GM12878 (cell line): Measurements from ENCODE around the gene ANK2. TPM values are rescaled to one million over a fixed set of nuclear protein-coding genes. Genes with fewer than 3 reads are reported as not detected.

Source experiments
- ATAC-seq: fragments of 200-7000 bp; cut with Tn5 transposase; 3 replicates; pipeline ENCODE4 v1.9.1; 2020; ENCODE audit warnings: mild to moderate bottlenecking, moderate library complexity
- BruUV-seq: library from RNA; stranded (reverse); fragments of 400-500 nt; replicated peaks from 2 replicates; lab custom pipeline; 2021; lab: Mats Ljungman, UMichigan
- CTCF ChIA-PET: fragments of 300-600 bp; sonication (Branson Sonifier 250); formaldehyde crosslinking; extraction: SDS; loops from one replicate; lab custom pipeline; 2021; ENCODE audit warnings: inconsistent platforms; lab: Yijun Ruan, JAX
- POLR2A ChIA-PET: fragments of 350-600 bp; formaldehyde crosslinking; extraction: SDS; loops from one replicate; lab custom pipeline; 2021; ENCODE audit warnings: inconsistent platforms; lab: Charles Lee
- RAD21 ChIA-PET: fragments of 300-600 bp; sonication (Branson Sonifier 250); formaldehyde crosslinking; loops from one replicate; lab custom pipeline; 2023; ENCODE audit warnings: antibody characterized with exemption; ENCODE audit not compliant: unreplicated experiment; lab: Charles Lee
- SMC1A ChIA-PET: fragments of 300-600 bp; sonication (Branson Sonifier 250); formaldehyde crosslinking; loops from one replicate; lab custom pipeline; 2023; ENCODE audit not compliant: unreplicated experiment, uncharacterized antibody; lab: Charles Lee
- DNase-seq: peaks from one replicate; pipeline ENCODE4 v3.0.0-alpha.2; 2011; ENCODE audit warnings: low read depth, low spot score
- FAIRE-seq: peaks from 3 replicates; lab custom pipeline; 2011; peaks lifted over from hg19 to GRCh38; lab: Jason Lieb, UNC
- H2AFZ ChIP-seq: 2 replicates; pipeline ENCODE4 v1.6.0; 2011; ENCODE audit warnings: low read depth, low read length, control low read depth; ENCODE audit not compliant: control insufficient read depth
- H3K27ac ChIP-seq: 2 replicates; pipeline ENCODE4 v1.5.1; 2011; ENCODE audit warnings: control low read depth; ENCODE audit not compliant: control insufficient read depth, insufficient read depth
- H3K27me3 ChIP-seq, 2 experiments: replicated peaks in 1 of 2; 2 replicates each; pipeline versions ENCODE4 v1.6.0 to v1.6.1; 2011; ENCODE audit warnings: low read length in 1 of 2; ENCODE audit not compliant: control insufficient read depth in 2 of 2, insufficient read depth in 2 of 2
- H3K36me3 ChIP-seq, 2 experiments: 2 replicates each; pipeline ENCODE4 v1.5.1; 2011; ENCODE audit warnings: low read length in 1 of 2; ENCODE audit not compliant: control insufficient read depth in 2 of 2, insufficient read depth in 2 of 2
- H3K4me1 ChIP-seq: 2 replicates; pipeline ENCODE4 v1.6.1; 2011; ENCODE audit warnings: mild to moderate bottlenecking, low read length, moderate library complexity, mixed read lengths; ENCODE audit not compliant: control insufficient read depth, insufficient read depth
- H3K4me2 ChIP-seq: 2 replicates; pipeline ENCODE4 v1.6.0; 2011; ENCODE audit warnings: control low read depth; ENCODE audit not compliant: control insufficient read depth, insufficient read depth
- H3K4me3 ChIP-seq: fragments of 200-600 bp; sonication (generic); 2 replicates; pipeline ENCODE4 v1.5.1; 2016
- H3K79me2 ChIP-seq: 2 replicates; pipeline ENCODE4 v1.6.0; 2011; ENCODE audit warnings: low read length; ENCODE audit not compliant: control insufficient read depth, insufficient read depth
- H3K9ac ChIP-seq: 2 replicates; pipeline ENCODE4 v1.8.0; 2011; ENCODE audit warnings: low read length, control low read depth, mixed read lengths; ENCODE audit not compliant: control insufficient read depth, insufficient read depth
- H3K9me3 ChIP-seq: replicated peaks from 3 replicates; pipeline ENCODE4 v1.5.1; 2011; ENCODE audit warnings: mild to moderate bottlenecking, low read length; ENCODE audit not compliant: control insufficient read depth, insufficient read depth
- H4K20me1 ChIP-seq: 2 replicates; pipeline ENCODE4 v1.6.0; 2011; ENCODE audit not compliant: control insufficient read depth, insufficient read depth
- CEBPZ ChIP-seq: fragments of 150-350 bp; IDR thresholded peaks from 2 replicates; pipeline ENCODE4 v1.6.1; 2016; ENCODE audit warnings: low read depth, low read length
- E2F8 ChIP-seq: fragments of 450-650 bp; IDR thresholded peaks from 2 replicates; pipeline ENCODE4 v1.6.1; 2018; ENCODE audit warnings: mild to moderate bottlenecking, low read depth, moderate library complexity; ENCODE audit not compliant: partially characterized antibody
- ETV6 ChIP-seq, 2 experiments: fragments of 450-650 bp in 1 of 2; IDR thresholded peaks in 1 of 2; conservative IDR thresholded peaks in 1 of 2; 2 replicates each; pipeline ENCODE4 v1.6.1; 2014; ENCODE audit warnings: antibody characterized with exemption in 1 of 2, borderline replicate concordance in 1 of 2, low read depth in 1 of 2, mild to moderate bottlenecking in 1 of 2, moderate library complexity in 1 of 2
- HDGF ChIP-seq: fragments of 450-650 bp; IDR thresholded peaks from 2 replicates; pipeline ENCODE4 v1.6.1; 2016; ENCODE audit warnings: antibody characterized with exemption
- MXI1 ChIP-seq: fragments of 150-350 bp; IDR thresholded peaks from 2 replicates; pipeline ENCODE4 v1.6.1; 2011; ENCODE audit warnings: low read depth, mild to moderate bottlenecking, inconsistent platforms, low read length, improper control_type of control experiment
- NBN ChIP-seq: fragments of 450-650 bp; IDR thresholded peaks from 2 replicates; pipeline ENCODE4 v1.6.1; 2016
- NR2C1 ChIP-seq: fragments of 450-650 bp; IDR thresholded peaks from 2 replicates; pipeline ENCODE4 v1.6.1; 2017; ENCODE audit warnings: antibody characterized with exemption, mild to moderate bottlenecking, moderate library complexity
- NR2C2 ChIP-seq: IDR thresholded peaks from 2 replicates; pipeline ENCODE4 v1.6.1; 2011; ENCODE audit warnings: borderline replicate concordance, low read depth; ENCODE audit not compliant: control insufficient read depth, insufficient read length
- PAX8 ChIP-seq: fragments of 450-650 bp; IDR thresholded peaks from 2 replicates; pipeline ENCODE4 v1.6.1; 2017; ENCODE audit warnings: mild to moderate bottlenecking, moderate library complexity
- RELA ChIP-seq: fragments of 450-650 bp; IDR thresholded peaks from 2 replicates; pipeline ENCODE4 v1.8.0; 2014; ENCODE audit warnings: borderline replicate concordance; ENCODE audit not compliant: partially characterized antibody
- SIX5 ChIP-seq: IDR thresholded peaks from 2 replicates; pipeline ENCODE4 v1.6.1; 2011; ENCODE audit warnings: mild to moderate bottlenecking, low read depth, low read length, moderate library complexity; ENCODE audit not compliant: severe bottlenecking
- TARDBP ChIP-seq: IDR thresholded peaks from 2 replicates; pipeline ENCODE4 v1.6.1; 2016; ENCODE audit warnings: borderline replicate concordance
- WGBS: methylation state at CpG from one replicate; pipeline ENCODE4 v1.1.6; 2016; ENCODE audit warnings: low lambda C conversion rate; ENCODE audit not compliant: insufficient replicate concordance, insufficient coverage; ENCODE audit errors: missing lambda C conversion rate; 5-methylcytosine and 5-hydroxymethylcytosine counted together
- in situ Hi-C: fragments of 300-500 bp; cut with MboI; formaldehyde crosslinking; loops from 9 replicates; pipeline ENCODE4 v1.14.3; 2018; ENCODE audit warnings: mixed read lengths
- intact Hi-C: fragments of 100-400 bp; cut with micrococcal nuclease; formaldehyde crosslinking; loops from one replicate; pipeline ENCODE4 v1.14.2; 2022; ENCODE audit not compliant: unreplicated experiment
- polyA plus RNA-seq, 11 experiments: library from polyadenylated mRNA; depleted of rRNA in 4 of 11; unstranded in 6 of 11; stranded (reverse) in 5 of 11; fragments of >200 nt; fragmentation: Nextera tagmentation in 4 of 11; fragmentation: Illumina TruSeq in 1 of 11; extraction: Ambion mirVana in 4 of 11; extraction: Trizol in 1 of 11; gene quantifications; 1 replicate in 1 of 11; 2 replicates in 10 of 11; pipeline versions ENCODE4 v1.2.1 to v1.2.3, GENCODE V29; 2011 to 2016; ENCODE audit warnings: inconsistent platforms in 2 of 11, missing spikeins in 2 of 11, low read depth in 1 of 11
- total RNA-seq, 4 experiments: library from RNA; depleted of rRNA in 3 of 4; stranded (reverse); fragments of >200 nt in 3 of 4; fragmentation: Illumina TruSeq in 1 of 4; extraction: Trizol in 1 of 4; gene quantifications; 2 replicates each; pipeline versions ENCODE4 v1.2.1 to v1.2.3, GENCODE V29; 2013 to 2021
- TF ChIP-seq, protein P1 (sequence below): fragments of 150-350 bp; IDR thresholded peaks from 2 replicates; pipeline ENCODE4 v1.6.1; 2014; ENCODE audit warnings: mild to moderate bottlenecking, low read depth, low read length
- TF ChIP-seq, protein P2 (sequence below): fragments of 450-650 bp; IDR thresholded peaks from 2 replicates; pipeline ENCODE4 v1.6.1; 2017; ENCODE audit warnings: antibody characterized with exemption, mild to moderate bottlenecking, moderate library complexity

ANK2 gene
- total and polyA plus RNA-seq, 10 of the 15 experiments (the other 5 are each of a cell fraction or from before 2014, with no cell fraction given): 1.6 to 13.0 (median 4.1) TPM

- ChIA-PET SMC1A (interaction anchor here (0.6 to 0.8 kb wide), 3 partner anchors 29 to 55 kb away, joined by 3 to 5 read pairs (median 3); no protein-coding TSS in a partner anchor), CTCF (no interaction called here), POLR2A (no interaction called here), RAD21 (no interaction called here)
- Histone ChIP-seq H3K36me3 (no peaks in the 10 kb centered on the region), H3K9ac (no peak overlapping the region), H4K20me1 (no peaks in the 10 kb centered on the region), H3K27me3 (no peaks in the 10 kb centered on the region), H3K79me2 (no peaks in the 10 kb centered on the region), H3K27ac (no peak overlapping the region), H3K4me1 (peaks cover 7% of the 10 kb centered on the region; the same call in 1 of the 2 replicates), H2AFZ (no peak overlapping the region), H3K4me3 (no peak overlapping the region), H3K4me2 (no peak overlapping the region), H3K9me3 (no peaks in the 10 kb centered on the region)
- ATAC-seq: no peak
- 44% methylated on average over 3 of the region's 3 CpGs for WGBS
- DNase-seq: no peak
- in situ Hi-C loops (no loop called here), intact Hi-C loops (no loop called here)
- no TSS peak for BruUV-seq
- no peak for FAIRE-seq
- TF ChIP-seq, protein P1, sequence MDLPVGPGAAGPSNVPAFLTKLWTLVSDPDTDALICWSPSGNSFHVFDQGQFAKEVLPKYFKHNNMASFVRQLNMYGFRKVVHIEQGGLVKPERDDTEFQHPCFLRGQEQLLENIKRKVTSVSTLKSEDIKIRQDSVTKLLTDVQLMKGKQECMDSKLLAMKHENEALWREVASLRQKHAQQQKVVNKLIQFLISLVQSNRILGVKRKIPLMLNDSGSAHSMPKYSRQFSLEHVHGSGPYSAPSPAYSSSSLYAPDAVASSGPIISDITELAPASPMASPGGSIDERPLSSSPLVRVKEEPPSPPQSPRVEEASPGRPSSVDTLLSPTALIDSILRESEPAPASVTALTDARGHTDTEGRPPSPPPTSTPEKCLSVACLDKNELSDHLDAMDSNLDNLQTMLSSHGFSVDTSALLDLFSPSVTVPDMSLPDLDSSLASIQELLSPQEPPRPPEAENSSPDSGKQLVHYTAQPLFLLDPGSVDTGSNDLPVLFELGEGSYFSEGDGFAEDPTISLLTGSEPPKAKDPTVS: no peak
- TF ChIP-seq E2F8 (no peak), CEBPZ (no peak), NR2C1 (no peak), RELA (no peak), NR2C2 (no peak), MXI1 (no peak), NBN (no peak), HDGF (no peak), SIX5 (no peak), TARDBP (no peak), ETV6 (conservative IDR thresholded peaks at IDR 0.05 in 1 of 2, IDR thresholded peaks at IDR 0.05 in 1 of 2; ENCODE audit: borderline replicate concordance in 1 of 2, low read depth in 1 of 2) (no peak), PAX8 (no peak)
- TF ChIP-seq, protein P2, sequence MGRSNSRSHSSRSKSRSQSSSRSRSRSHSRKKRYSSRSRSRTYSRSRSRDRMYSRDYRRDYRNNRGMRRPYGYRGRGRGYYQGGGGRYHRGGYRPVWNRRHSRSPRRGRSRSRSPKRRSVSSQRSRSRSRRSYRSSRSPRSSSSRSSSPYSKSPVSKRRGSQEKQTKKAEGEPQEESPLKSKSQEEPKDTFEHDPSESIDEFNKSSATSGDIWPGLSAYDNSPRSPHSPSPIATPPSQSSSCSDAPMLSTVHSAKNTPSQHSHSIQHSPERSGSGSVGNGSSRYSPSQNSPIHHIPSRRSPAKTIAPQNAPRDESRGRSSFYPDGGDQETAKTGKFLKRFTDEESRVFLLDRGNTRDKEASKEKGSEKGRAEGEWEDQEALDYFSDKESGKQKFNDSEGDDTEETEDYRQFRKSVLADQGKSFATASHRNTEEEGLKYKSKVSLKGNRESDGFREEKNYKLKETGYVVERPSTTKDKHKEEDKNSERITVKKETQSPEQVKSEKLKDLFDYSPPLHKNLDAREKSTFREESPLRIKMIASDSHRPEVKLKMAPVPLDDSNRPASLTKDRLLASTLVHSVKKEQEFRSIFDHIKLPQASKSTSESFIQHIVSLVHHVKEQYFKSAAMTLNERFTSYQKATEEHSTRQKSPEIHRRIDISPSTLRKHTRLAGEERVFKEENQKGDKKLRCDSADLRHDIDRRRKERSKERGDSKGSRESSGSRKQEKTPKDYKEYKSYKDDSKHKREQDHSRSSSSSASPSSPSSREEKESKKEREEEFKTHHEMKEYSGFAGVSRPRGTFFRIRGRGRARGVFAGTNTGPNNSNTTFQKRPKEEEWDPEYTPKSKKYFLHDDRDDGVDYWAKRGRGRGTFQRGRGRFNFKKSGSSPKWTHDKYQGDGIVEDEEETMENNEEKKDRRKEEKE: no peak
Observed at GRCh38 chr4:113312529-113312928, 263.1 kb downstream of the ANK2 start.
